ENCODE results near the gene CYB561D1.

CYB561D1 gene

GRCh38 chr1:109482242-109482641 lies 11.7 kb upstream of the CYB561D1 start:
- DNase-seq, result no peak

- peak; percentile 48 for DNase-seq
These were observed 10.9 kb upstream of the CYB561D1 start for GRCh38 chr1:109482791-109483671.

- peak; percentile 92 for DNase-seq
These were observed 10.0 kb upstream of the CYB561D1 start, which contains the start of gene ATXN7L2 for GRCh38 chr1:109483672-109484518. ATXN7L2 (plus strand) TSS chr1:109483905; CDS start chr1:109483954, 49 bp downstream.

GRCh38 chr1:109484519-109484975 lies 9.3 kb upstream of the CYB561D1 start:
- DNase-seq, result no peak

- DNase-seq, result no peak
These were observed 8.9 kb upstream of the CYB561D1 start for GRCh38 chr1:109485001-109485400.

GRCh38 chr1:109487261-109487660 lies 6.6 kb upstream of the CYB561D1 start:
- DNase-seq, result no peak

- DNase-seq, result no peak
These were observed 5.7 kb upstream of the CYB561D1 start for GRCh38 chr1:109488201-109488600.

GRCh38 chr1:109488696-109489095 lies 5.2 kb upstream of the CYB561D1 start:
- no peak for DNase-seq

GRCh38 chr1:109490029-109490933 lies 3.6 kb upstream of the CYB561D1 start:
- DNase-seq, result peak; percentile 77

- DNase-seq, result no peak
These were observed 3.0 kb upstream of the CYB561D1 start for GRCh38 chr1:109490934-109491302.

- DNase-seq, result no peak
These were observed 2.5 kb upstream of the CYB561D1 start for GRCh38 chr1:109491372-109491771.

GRCh38 chr1:109492779-109493178 lies 1.1 kb upstream of the CYB561D1 start:
- DNase-seq, result no peak

- DNase-seq, result no peak
These were observed 667 bp upstream of the CYB561D1 start for GRCh38 chr1:109493227-109493626.

- no peak for DNase-seq
These were observed 1.8 kb downstream of the CYB561D1 start for GRCh38 chr1:109495738-109496137.

- no peak for DNase-seq
These were observed 3.7 kb downstream of the CYB561D1 start for GRCh38 chr1:109497449-109498160.

GRCh38 chr1:109498161-109498801 lies 4.4 kb downstream of the CYB561D1 start:
- no peak for DNase-seq

GRCh38 chr1:109499081-109499480 lies 5.2 kb downstream of the CYB561D1 start:
- DNase-seq, result no peak

GRCh38 chr1:109499661-109500536 lies 6.0 kb downstream of the CYB561D1 start:
- peak; percentile 57 for DNase-seq

GRCh38 chr1:109500941-109501381 lies 7.1 kb downstream of the CYB561D1 start:
- no peak for DNase-seq

Measured in activated gamma-delta T cell treated with Interleukin-2 at 50 U/mL for 16 hours (primary cell).